Measurements from ENCODE around the gene SPP2. TPM values are rescaled to one million over a fixed set of nuclear protein-coding genes. Genes with fewer than 3 reads are reported as not detected.

The SPP2 gene
- total and polyA plus RNA-seq, 9 of the 15 experiments (the other 6 are each of a cell fraction or from before 2014, with no cell fraction given): not detected

- Histone ChIP-seq H3K4me2 (ENCODE audit: insufficient read depth, low read length) (no peak overlapping the region), H4K20me1 (replicated peaks; ENCODE audit: control insufficient read depth, insufficient read depth, low read length) (no peaks in the 10 kb centered on the region), H3K79me2 (ENCODE audit: control insufficient read depth, insufficient read depth, low read length) (no peaks in the 10 kb centered on the region), H3K36me3 (ENCODE audit: control insufficient read depth, insufficient read depth, low read length) (no peaks in the 10 kb centered on the region), H3K9me3 (replicated peaks; ENCODE audit: control insufficient read depth, insufficient read depth, low read depth, low read length) (no peaks in the 10 kb centered on the region), H3K4me1 (replicated peaks in 1 of 2; ENCODE audit: control insufficient read depth in 2 of 2, insufficient read depth in 2 of 2, low read length in 2 of 2) (no peaks in the 10 kb centered on the region), H3K27ac (ENCODE audit: extremely low read depth, low read depth, low read length) (no peak overlapping the region), H2AFZ (ENCODE audit: low read depth, low read length) (no peak overlapping the region), H3K9me1 (ENCODE audit: control insufficient read depth, insufficient read depth, low read length) (no peaks in the 10 kb centered on the region), H3K9ac (ENCODE audit: insufficient read depth in 1 of 2, low read depth in 2 of 2, low read length in 2 of 2) (no peak overlapping the region), H3K4me3 (no peak overlapping the region), H3K27me3 (ENCODE audit: control insufficient read depth in 2 of 2, insufficient read depth in 2 of 2, low read length in 2 of 2) (no peaks in the 10 kb centered on the region)
- no TSS peak for BruUV-seq (replicated peaks)
- in situ Hi-C loops (cut with MboI): no loop called here
- intact Hi-C loops (cut with micrococcal nuclease): no loop called here
- CTCF ChIA-PET (ENCODE audit: low intra/inter-chr PET ratio): no interaction called here
- 0% methylated on average over 2 of the region's 3 CpGs for WGBS (ENCODE audit: insufficient coverage, low coverage, missing lambda C conversion rate)
- POLR2A ChIA-PET: no interaction called here
- DNase-seq (ENCODE audit: extremely low read depth in 1 of 4, low spot score in 3 of 4) (no peak), FAIRE-seq (no peak), ATAC-seq (no peak)
- TF ChIP-seq NCOR1 (IDR thresholded peaks at IDR 0.05): no peak
- TF ChIP-seq, protein P1, sequence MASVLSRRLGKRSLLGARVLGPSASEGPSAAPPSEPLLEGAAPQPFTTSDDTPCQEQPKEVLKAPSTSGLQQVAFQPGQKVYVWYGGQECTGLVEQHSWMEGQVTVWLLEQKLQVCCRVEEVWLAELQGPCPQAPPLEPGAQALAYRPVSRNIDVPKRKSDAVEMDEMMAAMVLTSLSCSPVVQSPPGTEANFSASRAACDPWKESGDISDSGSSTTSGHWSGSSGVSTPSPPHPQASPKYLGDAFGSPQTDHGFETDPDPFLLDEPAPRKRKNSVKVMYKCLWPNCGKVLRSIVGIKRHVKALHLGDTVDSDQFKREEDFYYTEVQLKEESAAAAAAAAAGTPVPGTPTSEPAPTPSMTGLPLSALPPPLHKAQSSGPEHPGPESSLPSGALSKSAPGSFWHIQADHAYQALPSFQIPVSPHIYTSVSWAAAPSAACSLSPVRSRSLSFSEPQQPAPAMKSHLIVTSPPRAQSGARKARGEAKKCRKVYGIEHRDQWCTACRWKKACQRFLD (CRISPR knock-in tag; IDR thresholded peaks at IDR 0.05): no peak
Measured at GRCh38 chr2:234092344-234092743, 41.8 kb downstream of the SPP2 start.

- 0% methylated on average over 5 of the region's 5 CpGs for WGBS (ENCODE audit: insufficient coverage, low coverage, missing lambda C conversion rate)
- Histone ChIP-seq H3K9ac (ENCODE audit: insufficient read depth in 1 of 2, low read depth in 2 of 2, low read length in 2 of 2) (no peak overlapping the region), H4K20me1 (replicated peaks; ENCODE audit: control insufficient read depth, insufficient read depth, low read length) (no peaks in the 10 kb centered on the region), H3K4me2 (ENCODE audit: insufficient read depth, low read length) (no peak overlapping the region), H2AFZ (ENCODE audit: low read depth, low read length) (no peak overlapping the region), H3K4me3 (no peak overlapping the region), H3K4me1 (replicated peaks in 1 of 2; ENCODE audit: control insufficient read depth in 2 of 2, insufficient read depth in 2 of 2, low read length in 2 of 2) (no peaks in the 10 kb centered on the region), H3K36me3 (ENCODE audit: control insufficient read depth, insufficient read depth, low read length) (no peaks in the 10 kb centered on the region), H3K27ac (ENCODE audit: extremely low read depth, low read depth, low read length) (no peak overlapping the region), H3K9me1 (ENCODE audit: control insufficient read depth, insufficient read depth, low read length) (no peaks in the 10 kb centered on the region), H3K79me2 (ENCODE audit: control insufficient read depth, insufficient read depth, low read length) (no peaks in the 10 kb centered on the region), H3K27me3 (ENCODE audit: control insufficient read depth in 2 of 2, insufficient read depth in 2 of 2, low read length in 2 of 2) (no peaks in the 10 kb centered on the region), H3K9me3 (replicated peaks; ENCODE audit: control insufficient read depth, insufficient read depth, low read depth, low read length) (no peaks in the 10 kb centered on the region)
- no peak for FAIRE-seq
- intact Hi-C loops (cut with micrococcal nuclease) (no loop called here), in situ Hi-C loops (cut with MboI) (no loop called here)
- POLR2A ChIA-PET: no interaction called here
- no peak for DNase-seq (ENCODE audit: extremely low read depth in 1 of 4, low spot score in 3 of 4)
- CTCF ChIA-PET (ENCODE audit: low intra/inter-chr PET ratio): no interaction called here
- BruUV-seq (replicated peaks): no TSS peak
- ATAC-seq: no peak
- TF ChIP-seq, protein P2, sequence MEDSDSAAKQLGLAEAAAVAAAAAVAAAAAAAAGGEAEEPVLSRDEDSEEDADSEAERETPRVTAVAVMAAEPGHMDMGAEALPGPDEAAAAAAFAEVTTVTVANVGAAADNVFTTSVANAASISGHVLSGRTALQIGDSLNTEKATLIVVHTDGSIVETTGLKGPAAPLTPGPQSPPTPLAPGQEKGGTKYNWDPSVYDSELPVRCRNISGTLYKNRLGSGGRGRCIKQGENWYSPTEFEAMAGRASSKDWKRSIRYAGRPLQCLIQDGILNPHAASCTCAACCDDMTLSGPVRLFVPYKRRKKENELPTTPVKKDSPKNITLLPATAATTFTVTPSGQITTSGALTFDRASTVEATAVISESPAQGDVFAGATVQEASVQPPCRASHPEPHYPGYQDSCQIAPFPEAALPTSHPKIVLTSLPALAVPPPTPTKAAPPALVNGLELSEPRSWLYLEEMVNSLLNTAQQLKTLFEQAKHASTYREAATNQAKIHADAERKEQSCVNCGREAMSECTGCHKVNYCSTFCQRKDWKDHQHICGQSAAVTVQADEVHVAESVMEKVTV (CRISPR knock-in tag; IDR thresholded peaks at IDR 0.05): no peak
- TF ChIP-seq GABPB1 (CRISPR knock-in tag; IDR thresholded peaks at IDR 0.05): no peak
- TF ChIP-seq UBTF (IDR thresholded peaks at IDR 0.05; ENCODE audit: borderline replicate concordance in 1 of 2, low read depth in 2 of 2, low read length in 2 of 2): no peak
- no peak for TF ChIP-seq ZEB2 (IDR thresholded peaks at IDR 0.05)
- no peak for TF ChIP-seq RBM22 (IDR thresholded peaks at IDR 0.05; ENCODE audit: low read depth, low read length, poor library complexity, severe bottlenecking)
- no peak for TF ChIP-seq E2F1 (CRISPR knock-in tag; IDR thresholded peaks at IDR 0.05)
- TF ChIP-seq CHD2 (IDR thresholded peaks at IDR 0.05; ENCODE audit: low read depth, low read length): no peak
- TF ChIP-seq SMARCB1 (IDR thresholded peaks at IDR 0.05; ENCODE audit: insufficient read length, low read depth): no peak
Measured at GRCh38 chr2:234095301-234095700, 44.8 kb downstream of the SPP2 start.

Measured in K562 (cell line).